ENCODE results near the gene TLX2.

Gene TLX2

DNA sequence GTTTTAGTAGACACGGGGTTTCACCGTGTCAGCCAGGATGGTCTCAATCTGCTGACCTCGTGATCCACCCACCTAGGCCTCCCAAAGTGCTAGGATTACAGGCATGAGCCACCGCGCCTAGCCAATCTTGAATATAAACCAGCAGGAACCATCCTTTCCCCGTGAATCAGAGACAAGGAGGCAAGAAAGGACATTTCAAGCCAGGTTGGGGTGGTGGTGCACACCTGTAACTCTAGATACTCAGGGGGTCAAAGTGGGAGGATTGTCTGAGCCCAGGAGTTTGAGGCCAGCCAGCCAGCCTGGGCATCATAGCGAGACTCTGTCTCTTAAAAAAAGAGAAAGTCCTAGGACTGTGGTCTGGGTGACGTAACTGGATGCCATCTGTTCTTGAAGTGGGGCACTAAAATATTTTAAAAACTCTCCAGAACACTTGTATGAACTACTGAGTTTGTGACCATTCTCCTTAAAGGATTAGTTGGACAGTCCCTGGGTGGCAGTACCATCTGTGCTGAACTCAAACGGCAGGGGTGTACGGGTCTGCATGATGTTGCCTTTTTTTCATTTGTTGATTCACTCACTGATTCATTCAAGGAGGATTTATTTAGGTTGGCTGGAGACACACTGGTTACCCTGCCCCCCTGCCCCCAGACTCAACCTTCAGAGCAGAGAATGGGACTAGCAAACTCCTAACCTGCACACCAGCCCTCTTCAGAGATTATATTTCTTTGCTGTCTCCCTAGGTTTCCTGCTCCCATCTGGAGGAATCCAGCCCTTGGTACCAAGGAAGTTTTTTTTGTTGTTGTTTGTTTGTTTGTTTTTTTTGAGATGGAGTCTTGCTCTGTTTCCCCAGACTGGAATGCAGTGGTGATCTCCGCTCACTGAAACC is 2.9 kb upstream of the TLX2 start:
- DNase-seq (ENCODE audit: low read depth in 3 of 3): no peak

DNA sequence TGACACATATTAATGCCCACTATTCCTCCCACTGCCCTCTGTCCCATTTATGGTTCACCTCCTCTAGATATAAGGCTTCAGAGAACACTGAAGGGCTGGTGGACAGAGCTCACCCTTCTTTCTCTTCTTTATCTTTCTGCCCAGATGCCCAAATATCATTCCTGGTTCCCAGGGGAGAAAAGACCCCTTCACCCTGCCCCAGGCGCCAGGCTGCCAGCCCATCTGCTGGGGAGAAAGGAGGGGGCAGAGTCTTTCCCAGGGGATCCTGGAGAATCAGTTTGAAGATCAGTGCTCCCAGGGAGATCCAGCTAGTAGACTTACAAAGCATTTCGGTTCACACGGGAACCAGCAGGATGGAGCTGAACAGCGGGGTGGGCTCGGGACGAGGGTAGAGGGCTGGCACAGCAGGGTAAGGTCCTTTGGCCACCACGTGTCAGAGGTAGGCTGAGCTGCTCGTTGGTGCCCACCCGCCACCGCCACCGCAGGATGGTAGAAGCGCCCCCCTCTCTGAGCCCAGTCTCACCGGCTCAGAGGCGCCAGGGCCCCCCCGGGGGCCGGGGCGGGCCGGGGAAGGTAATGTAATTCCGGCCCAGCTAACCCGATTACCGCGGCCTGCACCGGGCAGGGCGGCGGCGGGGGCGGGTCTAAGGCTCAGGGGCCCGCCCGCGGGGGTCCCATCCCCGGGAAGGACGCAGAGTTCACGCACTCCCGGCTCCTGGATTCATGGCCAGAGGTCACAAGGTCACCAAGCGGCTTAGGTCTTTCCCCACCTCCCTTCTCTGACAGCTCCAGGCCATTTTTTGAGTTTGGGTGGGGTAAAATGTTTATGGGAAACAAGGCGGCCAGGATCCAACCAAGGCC is 1.3 kb upstream of the TLX2 start:
- DNase-seq (ENCODE audit: low read depth in 3 of 3): no peak

- DNase-seq (ENCODE audit: low read depth in 3 of 3): no peak
Observed at GRCh38 chr2:74513605-74514367, 464 bp upstream of the TLX2 start.

GRCh38 chr2:74515271-74515980 is 1.2 kb downstream of the TLX2 start:
- DNase-seq (ENCODE audit: low read depth in 3 of 3): no peak

GRCh38 chr2:74515981-74516633 is 1.9 kb downstream of the TLX2 start:
- DNase-seq (ENCODE audit: low read depth in 3 of 3): peak in 2 of 3 experiments; percentile 51 to 70

DNA sequence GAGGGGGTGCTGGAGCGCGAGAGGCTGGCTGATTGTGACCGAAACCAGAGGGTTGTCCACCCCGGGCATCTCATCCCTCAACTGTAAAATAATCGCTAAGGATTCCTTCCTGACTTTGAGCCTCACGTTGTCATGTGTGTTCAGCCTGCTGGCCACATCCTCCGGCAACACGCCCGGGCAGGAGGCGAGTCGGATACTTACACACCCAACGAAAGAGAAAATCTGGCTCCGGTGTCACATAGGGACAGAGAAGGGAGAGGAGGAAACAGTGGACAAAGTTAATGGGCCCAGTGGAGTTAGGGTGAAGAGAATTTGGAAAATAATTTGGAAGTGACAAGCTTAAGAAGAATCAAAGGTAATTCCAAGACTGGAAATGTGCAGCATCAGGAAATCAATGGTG is 2.4 kb downstream of the TLX2 start:
- no peak for DNase-seq (ENCODE audit: low read depth in 3 of 3)

DNA sequence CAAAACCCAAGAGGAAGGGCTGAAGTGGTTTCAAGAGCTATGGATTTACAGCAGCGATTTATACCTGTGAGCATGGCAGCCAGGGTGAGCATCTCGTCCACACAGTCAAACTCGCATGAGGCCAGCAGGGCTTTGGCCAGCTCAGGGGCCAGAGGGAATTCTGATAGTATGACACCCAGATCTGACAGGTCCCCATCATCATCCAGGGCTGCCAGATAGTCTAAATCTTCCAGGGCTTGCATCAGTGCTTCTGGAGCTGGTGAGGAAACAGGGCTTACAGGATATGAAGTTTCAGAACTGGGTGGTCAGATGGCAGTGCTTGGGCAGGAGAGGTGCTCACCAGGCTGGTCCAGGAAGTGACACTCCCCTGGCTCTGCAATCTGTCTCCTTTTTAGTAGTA is 8.3 kb downstream of the TLX2 start:
- no peak for DNase-seq (ENCODE audit: low read depth in 3 of 3)

DNA sequence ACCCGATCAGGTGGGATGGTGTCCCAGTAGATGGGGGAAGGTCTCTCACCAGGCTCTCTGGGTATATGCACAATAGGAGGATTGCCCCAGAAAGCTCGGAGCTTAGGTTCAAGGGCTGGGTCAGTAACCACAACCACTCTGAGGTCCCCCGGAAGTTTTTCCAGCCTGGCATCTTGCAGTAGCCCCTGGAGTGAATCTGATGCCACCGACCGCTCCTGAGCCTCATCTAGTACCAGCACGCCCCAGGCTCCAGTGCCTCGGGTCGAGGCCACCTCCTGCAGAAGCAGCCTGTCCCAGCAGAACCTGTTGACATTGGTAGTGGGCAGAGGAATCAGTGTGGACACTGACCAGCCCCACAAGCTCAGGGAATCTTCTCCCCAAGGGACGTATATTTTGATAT is 9.8 kb downstream of the TLX2 start:
- no peak for DNase-seq (ENCODE audit: low read depth in 3 of 3)

GRCh38 chr2:74524955-74525716 is 10.9 kb downstream of the TLX2 start:
- DNase-seq (ENCODE audit: low read depth in 3 of 3): no peak

GRCh38 chr2:74525717-74526648 is 11.7 kb downstream of the TLX2 start, which contains the start of gene DQX1:
TSS of gene DQX1 (minus strand) at chr2:74526231. CDS start at chr2:74525729, 502 bp downstream.
- no peak for DNase-seq (ENCODE audit: low read depth in 3 of 3)

- DNase-seq (ENCODE audit: low read depth in 3 of 3): no peak
Observed at GRCh38 chr2:74526649-74527230, 12.5 kb downstream of the TLX2 start.

- no peak for DNase-seq (ENCODE audit: low read depth in 3 of 3)
Observed at GRCh38 chr2:74527741-74528140, 13.5 kb downstream of the TLX2 start.

DNA sequence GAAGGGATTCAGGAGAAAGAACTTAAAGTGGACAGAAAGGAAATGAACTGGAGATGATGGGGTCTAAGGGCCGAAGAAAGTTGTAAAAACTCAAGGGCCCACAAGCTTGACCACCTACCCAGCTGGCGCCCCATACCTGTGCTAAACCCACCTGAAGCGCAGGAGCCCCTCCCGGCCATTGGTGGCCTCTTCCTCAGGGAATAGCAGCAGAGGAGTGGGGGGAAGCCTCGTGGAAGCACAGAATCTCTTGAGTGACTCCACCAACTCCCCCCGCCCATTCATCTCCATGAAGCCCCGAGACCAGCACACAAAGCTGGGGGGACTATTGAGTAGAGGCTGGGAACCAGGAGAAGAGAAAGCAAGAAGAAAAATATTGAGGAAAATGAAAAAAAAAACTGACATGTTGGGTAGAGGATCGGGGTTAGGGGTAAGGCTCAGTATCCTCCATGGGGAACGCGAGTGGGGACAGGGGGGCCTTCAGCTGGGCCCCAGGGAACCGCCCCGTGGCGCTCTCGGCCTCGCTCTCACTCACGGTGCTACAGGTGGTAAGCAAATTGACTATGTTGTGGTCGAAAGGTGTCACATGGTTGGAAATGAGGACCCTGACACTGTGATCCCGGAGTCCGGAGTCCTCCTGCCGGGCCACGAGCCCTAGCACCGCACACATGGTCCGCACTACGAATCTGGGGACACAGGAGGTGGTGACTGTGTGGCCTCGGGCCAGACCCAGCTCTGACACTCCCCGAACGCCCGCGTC is 14.5 kb downstream of the TLX2 start:
- DNase-seq (ENCODE audit: low read depth in 3 of 3): no peak

GRCh38 chr2:74529357-74530238 is 15.3 kb downstream of the TLX2 start, which contains the start of the genes AUP1 and HTRA2:
TSS of gene AUP1 (minus strand) at chr2:74529706. CDS start at chr2:74529629, 77 bp downstream.
TSS of gene HTRA2 (plus strand) at chr2:74529933. CDS start at chr2:74530007, 74 bp downstream.
- DNase-seq (ENCODE audit: low read depth in 3 of 3): peak; percentile 70 to 78 (median 78)

GRCh38 chr2:74530239-74531187 is 16.3 kb downstream of the TLX2 start:
- no peak for DNase-seq (ENCODE audit: low read depth in 3 of 3)

Data from stimulated activated CD4-positive, alpha-beta T cell treated with anti-CD3 and anti-CD28 coated beads, TNF-alpha, amount 100 ng/mL, for 4 hours (primary cell).